DMS114 treated with DMSO at 0.1 percent for 48 hours (cell line): Measurements from ENCODE around the gene PBRM1.

Experiments used
- DNase-seq: peaks from one replicate; lab custom pipeline; 2025; ENCODE audit not compliant: unreplicated experiment; lab: John Stamatoyannopoulos, UW

PBRM1 gene

GRCh38 chr3:52512727-52513126, 173.0 kb downstream of the PBRM1 start:
- DNase-seq = no peak

- no peak for DNase-seq
Measured at GRCh38 chr3:52512105-52512504, 173.6 kb downstream of the PBRM1 start.

GRCh38 chr3:52511509-52511908, 174.2 kb downstream of the PBRM1 start:
- DNase-seq = no peak

GRCh38 chr3:52509753-52510328, 175.9 kb downstream of the PBRM1 start:
- DNase-seq = no peak

- DNase-seq = no peak
Measured at GRCh38 chr3:52507359-52507758, 178.4 kb downstream of the PBRM1 start.

- DNase-seq = no peak
Measured at GRCh38 chr3:52506266-52506966, 179.3 kb downstream of the PBRM1 start.

- DNase-seq = no peak
Measured at GRCh38 chr3:52504977-52505376, 180.7 kb downstream of the PBRM1 start.

GRCh38 chr3:52503788-52504424, 181.8 kb downstream of the PBRM1 start:
- DNase-seq = no peak

- no peak for DNase-seq
Measured at GRCh38 chr3:52502808-52503350, 182.8 kb downstream of the PBRM1 start.

GRCh38 chr3:52502001-52502400, 183.7 kb downstream of the PBRM1 start:
- no peak for DNase-seq

GRCh38 chr3:52501046-52501445, 184.7 kb downstream of the PBRM1 start:
- no peak for DNase-seq

- no peak for DNase-seq
Measured at GRCh38 chr3:52498137-52499054, 187.3 kb downstream of the PBRM1 start.

- no peak for DNase-seq
Measured at GRCh38 chr3:52495777-52496602, 189.7 kb downstream of the PBRM1 start.
